Stomach smooth muscle (tissue), 2 donors: ENCODE results near the gene UBASH3A.

Experiments used
- H3K27ac ChIP-seq: one replicate; pipeline ENCODE4 v1.7.0; 2013; ENCODE audit warnings: mild to moderate bottlenecking, low read length, inconsistent platforms
- H3K27me3 ChIP-seq, 2 donors: one replicate each; pipeline ENCODE4 v1.7.0; 2013; ENCODE audit warnings: low read length in 2 of 2; ENCODE audit not compliant: insufficient read depth in 2 of 2, control insufficient read depth in 1 of 2
- H3K36me3 ChIP-seq, 2 donors: one replicate each; pipeline ENCODE4 v1.7.0; 2013; ENCODE audit warnings: low read length in 2 of 2; ENCODE audit not compliant: control insufficient read depth in 2 of 2, insufficient read depth in 2 of 2
- H3K4me1 ChIP-seq: one replicate; pipeline ENCODE4 v1.7.0; 2013; ENCODE audit warnings: low read length; ENCODE audit not compliant: control insufficient read depth, insufficient read depth
- H3K4me3 ChIP-seq, 2 donors: one replicate each; pipeline ENCODE4 v1.7.0; 2013; ENCODE audit warnings: low read length in 2 of 2
- H3K9ac ChIP-seq, 2 donors: one replicate each; pipeline ENCODE4 v1.7.0; 2013; ENCODE audit warnings: low read length in 2 of 2, mild to moderate bottlenecking in 1 of 2
- H3K9me3 ChIP-seq, 2 donors: one replicate each; pipeline ENCODE4 v1.7.0; 2013; ENCODE audit warnings: low read length in 2 of 2; ENCODE audit not compliant: control insufficient read depth in 2 of 2
- donor health status: healthy.
- donor health status: Pancreatic carcinoma.

The UBASH3A gene

DNA sequence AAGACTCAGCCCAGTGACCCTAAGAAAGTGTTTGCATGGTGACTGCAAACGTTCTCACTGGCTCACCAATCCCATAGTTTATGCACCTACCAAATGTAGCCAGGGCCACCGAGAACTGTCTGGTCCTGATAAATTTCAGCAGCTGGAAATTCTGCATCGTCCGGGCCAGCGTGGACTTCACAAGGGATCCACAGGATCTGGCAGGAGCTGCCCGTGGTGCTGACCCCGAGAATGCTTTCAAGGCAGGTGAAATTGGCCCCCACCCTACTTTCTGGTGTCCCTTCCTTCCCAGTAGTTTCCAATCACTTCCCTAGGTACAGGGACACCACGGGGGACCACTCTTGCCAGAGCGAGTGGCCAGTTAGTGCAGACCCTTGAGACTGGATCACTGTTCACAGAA lies 26.2 kb downstream of the UBASH3A start:
- H3K27me3 ChIP-seq, result peaks cover 5 to 29% of the 10 kb centered on the region in 2 donors
- no peaks in the 10 kb centered on the region for H3K4me1 ChIP-seq
- H3K9me3 ChIP-seq, result peaks cover 10 to 11% of the 10 kb centered on the region in 2 donors
- H3K4me3 ChIP-seq, result no peak overlapping the region
- H3K27ac ChIP-seq, result no peak overlapping the region
- no peaks in the 10 kb centered on the region for H3K36me3 ChIP-seq
- H3K9ac ChIP-seq, result no peak overlapping the region

DNA sequence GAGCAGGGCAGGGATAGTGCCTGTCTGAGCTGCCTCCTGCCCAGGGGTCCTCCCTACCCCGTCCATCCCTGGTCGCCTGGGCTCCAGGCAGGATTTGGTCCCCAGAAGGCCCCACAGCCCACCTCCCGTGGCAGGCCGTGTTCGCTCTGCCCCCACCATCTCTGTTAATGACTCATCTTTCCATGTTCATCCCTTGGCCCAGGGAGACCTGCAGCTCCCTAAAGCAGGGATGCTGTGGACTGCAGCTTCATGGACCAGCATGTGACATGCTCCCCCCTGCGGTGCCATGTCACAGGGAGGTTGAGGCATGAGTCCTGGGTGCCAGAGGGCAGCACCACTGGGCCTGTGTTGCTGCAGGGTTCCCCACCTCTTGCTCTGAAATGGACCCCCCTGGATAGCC lies 26.8 kb downstream of the UBASH3A start:
- H3K4me1 ChIP-seq, result no peaks in the 10 kb centered on the region
- H3K9ac ChIP-seq, result no peak overlapping the region
- H3K4me3 ChIP-seq, result no peak overlapping the region
- peaks cover 11 to 12% of the 10 kb centered on the region in 2 donors for H3K9me3 ChIP-seq
- peaks cover 5 to 29% of the 10 kb centered on the region in 2 donors for H3K27me3 ChIP-seq
- no peaks in the 10 kb centered on the region for H3K36me3 ChIP-seq
- no peak overlapping the region for H3K27ac ChIP-seq

DNA sequence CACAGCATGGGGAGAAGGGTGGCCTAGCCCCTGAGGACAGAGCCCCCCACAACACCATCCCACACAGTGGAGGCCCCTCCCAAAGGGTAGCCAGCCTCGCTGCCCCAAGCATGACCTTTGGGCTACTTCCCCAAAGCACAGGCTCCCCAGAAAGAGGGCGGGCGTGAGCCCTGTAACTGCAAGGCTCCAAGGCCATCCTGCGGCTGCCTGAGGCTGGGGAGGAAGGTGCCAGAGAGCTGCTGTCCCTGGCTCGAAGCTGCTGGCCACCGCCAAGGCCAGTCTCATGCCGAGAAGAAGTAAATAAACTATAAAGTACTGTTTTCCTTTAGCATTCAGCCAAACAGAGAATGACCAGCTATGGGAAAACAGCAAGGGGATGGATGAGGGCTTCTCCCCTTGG lies 27.5 kb downstream of the UBASH3A start:
- H3K36me3 ChIP-seq, result no peaks in the 10 kb centered on the region
- no peak overlapping the region for H3K27ac ChIP-seq
- no peak overlapping the region for H3K4me3 ChIP-seq
- H3K9me3 ChIP-seq, result peaks cover 11 to 12% of the 10 kb centered on the region in 2 donors
- H3K27me3 ChIP-seq, result peaks cover 5 to 29% of the 10 kb centered on the region in 2 donors
- no peaks in the 10 kb centered on the region for H3K4me1 ChIP-seq
- H3K9ac ChIP-seq, result no peak overlapping the region

DNA sequence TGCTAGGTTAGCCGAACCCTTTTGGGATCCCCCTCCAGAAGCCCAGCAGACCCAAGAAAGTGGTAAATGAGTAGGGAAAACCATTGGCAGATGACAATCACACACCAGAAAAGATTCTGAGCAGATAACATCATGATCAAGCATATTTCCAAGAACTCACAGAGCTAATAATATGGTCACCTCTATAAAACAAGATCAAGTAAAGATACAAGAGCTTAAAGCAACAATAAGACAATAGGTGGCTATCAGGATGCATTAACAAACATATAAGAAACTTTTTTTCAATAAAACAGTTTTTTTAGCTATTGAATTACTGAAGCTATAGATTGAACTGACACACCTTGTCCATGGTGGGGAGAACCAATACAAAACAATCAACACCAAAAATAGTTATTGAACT lies 29.0 kb downstream of the UBASH3A start:
- Histone ChIP-seq H3K27ac (no peak overlapping the region), H3K36me3 (no peaks in the 10 kb centered on the region), H3K4me3 (no peak overlapping the region), H3K4me1 (no peaks in the 10 kb centered on the region), H3K9ac (no peak overlapping the region), H3K27me3 (peaks cover 5 to 24% of the 10 kb centered on the region in 2 donors), H3K9me3 (peaks cover 12 to 17% of the 10 kb centered on the region in 2 donors)

DNA sequence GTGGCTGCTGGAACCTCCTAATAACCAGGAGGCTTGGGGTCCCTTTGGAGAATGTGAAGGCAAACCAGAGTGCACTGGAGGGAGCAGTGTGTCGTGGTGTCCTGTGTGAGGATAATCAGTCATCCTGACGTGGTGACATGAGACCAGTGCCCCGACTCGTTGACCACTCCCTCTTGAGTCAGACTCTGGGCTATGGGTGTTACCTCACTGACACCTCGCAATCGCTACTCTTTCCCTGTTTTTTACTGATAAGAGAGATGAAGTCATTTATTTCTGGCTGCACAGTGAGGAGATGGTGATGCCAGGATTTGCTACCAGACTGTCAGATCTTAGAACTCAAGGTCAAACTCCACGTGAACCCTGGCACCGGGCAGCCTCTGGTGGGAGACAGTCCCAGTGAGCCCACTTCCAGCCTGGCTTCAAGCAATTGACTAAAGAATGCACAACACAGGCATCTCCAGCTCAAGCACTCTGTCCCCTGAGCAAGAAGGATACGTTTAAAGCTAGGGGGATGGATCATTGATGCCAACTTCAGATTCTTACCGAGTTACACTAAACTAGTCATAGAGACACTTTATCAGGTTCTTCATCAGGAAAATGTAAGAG lies 30.3 kb downstream of the UBASH3A start:
- H3K9me3 ChIP-seq, result peaks cover 12 to 17% of the 10 kb centered on the region in 2 donors
- H3K27me3 ChIP-seq, result peaks cover 6 to 17% of the 10 kb centered on the region in 2 donors
- H3K4me3 ChIP-seq, result no peak overlapping the region
- H3K27ac ChIP-seq, result no peak overlapping the region
- no peaks in the 10 kb centered on the region for H3K36me3 ChIP-seq
- H3K4me1 ChIP-seq, result no peaks in the 10 kb centered on the region
- H3K9ac ChIP-seq, result no peak overlapping the region

DNA sequence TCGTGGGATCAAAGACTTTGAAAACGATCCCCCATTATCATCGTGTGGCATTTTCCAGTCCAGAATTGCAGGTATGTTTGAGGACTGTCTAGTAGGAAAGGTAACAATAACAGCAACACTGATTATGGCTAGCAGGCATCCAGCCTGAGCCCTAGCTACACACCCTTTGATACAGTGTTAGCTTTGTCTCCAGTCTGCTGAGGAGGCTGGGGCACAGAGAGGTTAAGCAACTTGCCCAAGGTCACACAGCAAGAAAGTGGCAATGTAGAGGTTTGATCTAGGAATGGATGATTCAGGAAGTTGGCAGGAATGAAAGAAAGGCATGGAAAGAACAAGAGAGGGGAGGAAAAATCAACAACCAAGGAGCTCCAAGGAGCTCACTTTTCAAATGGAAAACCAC lies 31.2 kb downstream of the UBASH3A start:
- H3K9me3 ChIP-seq, result peaks cover 12 to 17% of the 10 kb centered on the region in 2 donors
- no peak overlapping the region for H3K27ac ChIP-seq
- H3K4me3 ChIP-seq, result no peak overlapping the region
- H3K9ac ChIP-seq, result no peak overlapping the region
- H3K27me3 ChIP-seq, result peaks cover 4 to 17% of the 10 kb centered on the region in 2 donors
- H3K36me3 ChIP-seq, result no peaks in the 10 kb centered on the region
- H3K4me1 ChIP-seq, result no peaks in the 10 kb centered on the region

DNA sequence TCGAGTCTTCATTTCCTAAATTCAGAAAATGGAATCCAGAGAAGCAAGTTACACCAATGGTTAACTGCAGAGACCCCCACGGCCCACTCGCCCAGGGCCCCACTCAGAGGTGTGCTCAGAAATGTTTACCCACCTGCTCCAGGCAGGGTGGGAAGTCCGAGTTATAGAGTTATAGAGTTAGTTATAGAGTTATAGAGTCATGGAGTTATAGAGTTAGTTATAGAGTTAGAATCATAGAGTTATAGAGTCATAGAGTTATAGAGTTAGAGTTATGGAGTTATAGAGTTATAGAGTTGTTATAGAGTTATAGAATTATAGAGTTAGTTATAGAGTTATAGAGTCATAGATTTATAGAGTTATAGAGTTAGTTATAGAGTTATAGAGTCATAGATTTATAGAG lies 31.7 kb downstream of the UBASH3A start:
- Histone ChIP-seq H3K27me3 (peaks cover 4 to 17% of the 10 kb centered on the region in 2 donors), H3K27ac (no peak overlapping the region), H3K4me3 (no peak overlapping the region), H3K9me3 (peaks cover 12 to 17% of the 10 kb centered on the region in 2 donors), H3K36me3 (no peaks in the 10 kb centered on the region), H3K9ac (no peak overlapping the region), H3K4me1 (no peaks in the 10 kb centered on the region)

DNA sequence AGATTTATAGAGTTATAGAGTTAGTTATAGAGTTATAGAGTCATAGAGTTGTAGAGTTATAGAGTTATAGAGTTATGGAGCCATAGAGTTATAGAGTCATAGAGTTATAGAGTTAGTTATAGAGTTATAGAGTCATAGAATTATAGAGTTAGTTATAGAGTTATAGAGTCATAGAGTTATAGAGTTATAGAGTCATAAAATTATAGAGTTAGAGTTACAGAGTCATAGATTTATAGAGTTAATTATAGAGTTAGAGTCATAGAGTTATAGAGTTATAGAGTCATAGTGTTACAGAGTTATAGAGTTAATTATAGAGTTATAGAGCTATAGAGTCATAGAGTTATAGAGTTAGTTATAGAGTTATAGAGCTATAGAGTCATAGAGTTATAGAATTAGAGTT lies 32.1 kb downstream of the UBASH3A start:
- peaks cover 12 to 17% of the 10 kb centered on the region in 2 donors for H3K9me3 ChIP-seq
- H3K27ac ChIP-seq, result no peak overlapping the region
- no peak overlapping the region for H3K9ac ChIP-seq
- H3K4me3 ChIP-seq, result no peak overlapping the region
- no peaks in the 10 kb centered on the region for H3K36me3 ChIP-seq
- H3K27me3 ChIP-seq, result peaks cover 4 to 16% of the 10 kb centered on the region in 2 donors
- H3K4me1 ChIP-seq, result no peaks in the 10 kb centered on the region

DNA sequence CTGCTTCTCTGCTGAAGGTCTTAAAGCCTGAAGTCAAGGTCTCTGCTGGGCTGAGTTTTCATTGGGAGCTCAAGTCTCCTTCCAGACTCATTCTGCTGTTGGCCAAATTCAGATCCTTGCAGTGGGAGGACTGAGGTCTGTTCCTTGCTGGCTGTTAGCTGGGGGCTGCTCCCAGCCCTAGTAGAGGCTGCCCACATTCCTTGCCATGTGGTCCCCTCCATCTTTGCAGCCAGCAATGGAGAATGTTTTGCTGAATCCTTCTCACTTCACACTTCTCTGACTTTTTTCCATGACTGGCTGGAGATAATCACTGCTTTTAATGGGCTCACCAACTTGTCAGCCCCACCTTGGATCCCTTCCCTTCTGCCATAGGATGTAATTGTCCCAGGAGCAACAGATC lies 33.2 kb downstream of the UBASH3A start:
- Histone ChIP-seq H3K9me3 (peaks cover 12 to 16% of the 10 kb centered on the region in 2 donors), H3K27ac (no peak overlapping the region), H3K4me1 (no peaks in the 10 kb centered on the region), H3K9ac (no peak overlapping the region), H3K36me3 (no peaks in the 10 kb centered on the region), H3K27me3 (peaks cover 4 to 12% of the 10 kb centered on the region in 2 donors), H3K4me3 (no peak overlapping the region)

DNA sequence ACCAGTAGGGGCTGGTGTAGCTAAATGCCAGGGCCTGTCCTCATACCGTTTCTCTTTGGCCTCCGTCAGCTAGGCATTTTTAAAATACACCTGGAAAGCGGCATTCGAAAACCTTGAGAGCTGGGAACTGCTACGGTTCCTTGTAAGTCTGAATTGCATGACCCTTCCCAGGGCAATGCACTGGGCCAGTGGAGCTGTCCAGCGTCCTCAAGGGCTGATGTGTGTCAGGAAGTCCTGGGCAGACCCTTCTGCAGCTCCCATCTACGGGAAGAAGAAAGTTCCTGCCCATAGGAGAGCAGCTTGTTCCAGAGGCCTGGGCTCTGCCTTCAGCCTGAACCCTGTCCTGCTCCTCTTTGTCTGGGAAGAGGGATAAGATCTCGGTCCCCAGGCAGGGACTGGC lies 34.1 kb downstream of the UBASH3A start:
- Histone ChIP-seq H3K4me3 (no peak overlapping the region), H3K4me1 (no peaks in the 10 kb centered on the region), H3K9ac (no peak overlapping the region), H3K27ac (no peak overlapping the region), H3K27me3 (peaks cover 4 to 10% of the 10 kb centered on the region in 2 donors), H3K36me3 (no peaks in the 10 kb centered on the region), H3K9me3 (peaks cover 4 to 9% of the 10 kb centered on the region in 2 donors)

DNA sequence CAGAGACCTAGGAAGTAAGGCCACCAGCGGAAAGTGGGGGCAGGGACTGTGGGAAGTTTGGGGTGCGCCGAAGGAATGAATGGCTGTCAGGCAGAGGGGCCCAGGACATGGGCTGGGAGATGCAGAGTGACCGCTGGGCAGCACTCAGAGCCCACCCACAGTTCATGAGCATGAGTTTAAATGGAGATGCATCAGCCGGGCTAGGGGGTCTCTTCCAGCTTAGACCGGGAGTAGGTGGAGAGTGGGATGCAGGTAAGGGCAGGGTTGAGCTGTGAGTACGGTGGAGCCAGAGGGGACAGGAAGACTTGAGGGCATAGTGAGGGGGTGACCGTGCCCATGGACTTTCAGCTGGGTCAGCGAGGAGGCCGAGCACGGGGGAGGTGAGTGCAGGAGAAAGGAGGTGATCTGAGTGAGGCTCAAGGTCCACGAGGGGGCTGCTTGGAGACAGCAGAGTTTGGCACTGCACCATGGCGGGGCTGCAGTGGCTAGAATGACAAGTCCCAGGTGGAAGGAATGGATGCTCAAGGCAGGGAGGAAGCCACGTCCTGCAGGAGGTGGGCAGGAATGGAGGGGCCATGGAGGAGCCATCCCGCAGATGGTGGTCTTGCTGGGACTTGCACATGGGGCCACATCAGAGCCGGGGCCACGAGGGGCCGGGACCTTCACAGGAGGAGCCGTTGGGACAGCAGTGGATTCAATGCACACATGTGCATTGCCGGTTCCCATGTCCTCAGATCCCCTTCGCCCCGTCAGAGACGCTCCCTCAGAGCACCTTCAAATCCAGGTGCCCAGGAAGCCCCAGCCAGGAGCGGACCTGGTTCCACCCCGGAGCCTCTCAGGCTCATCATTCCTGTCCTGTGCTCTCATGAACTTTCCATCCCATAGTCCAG lies 34.9 kb downstream of the UBASH3A start:
- no peak overlapping the region for H3K9ac ChIP-seq
- H3K4me3 ChIP-seq, result no peak overlapping the region
- H3K27ac ChIP-seq, result no peak overlapping the region
- peaks cover 3 to 9% of the 10 kb centered on the region in 2 donors for H3K9me3 ChIP-seq
- peaks cover 4 to 7% of the 10 kb centered on the region in 2 donors for H3K27me3 ChIP-seq
- H3K4me1 ChIP-seq, result no peaks in the 10 kb centered on the region
- H3K36me3 ChIP-seq, result no peaks in the 10 kb centered on the region
